K562 (cell line): ENCODE data around the gene EBNA1BP2. TPM values are rescaled to one million over a fixed set of nuclear protein-coding genes. Genes with fewer than 3 reads are reported as not detected.

Experiments
- BDP1 ChIP-seq: IDR thresholded peaks from 3 replicates; pipeline ENCODE4 v1.6.1; 2011; ENCODE audit not compliant: insufficient read length, insufficient read depth
- BMI1 ChIP-seq: fragments of 150-350 bp; IDR thresholded peaks from 2 replicates; pipeline ENCODE4 v1.6.1; 2014; ENCODE audit warnings: low read length
- BRF1 ChIP-seq: IDR thresholded peaks from 3 replicates; pipeline ENCODE4 v1.6.1; 2011; ENCODE audit warnings: borderline replicate concordance, mild to moderate bottlenecking; ENCODE audit not compliant: insufficient read length; ENCODE audit errors: extremely low read depth
- CBFA2T2 ChIP-seq: fragments of 450-650 bp; conservative IDR thresholded peaks from 2 replicates; pipeline ENCODE4 v1.6.1; 2017; ENCODE audit warnings: mild to moderate bottlenecking
- CREB1 ChIP-seq, 2 experiments: sonication (generic) in 1 of 2; formaldehyde crosslinking in 1 of 2; IDR thresholded peaks; 2 replicates each; pipeline versions ENCODE4 v1.6.1 to v1.8.0; 2012 to 2022; ENCODE audit warnings: inconsistent platforms in 1 of 2, mild to moderate bottlenecking in 1 of 2, missing genetic modification reagents in 1 of 2, moderate library complexity in 1 of 2
- CTCF ChIP-seq, 3 experiments: IDR thresholded peaks in 2 of 3; conservative IDR thresholded peaks in 1 of 3; 2 replicates each; pipeline ENCODE4 v1.5.1; 2011 to 2012; ENCODE audit warnings: low read length in 3 of 3, mild to moderate bottlenecking in 3 of 3, control low read depth in 2 of 3, improper control_type of control experiment in 1 of 3, inconsistent platforms in 1 of 3, low read depth in 1 of 3, mixed read lengths in 1 of 3, moderate library complexity in 1 of 3; ENCODE audit not compliant: insufficient read depth in 2 of 3
- EP300 ChIP-seq: IDR thresholded peaks from 2 replicates; pipeline ENCODE4 v1.6.1; 2012; ENCODE audit warnings: low read length, improper control_type of control experiment
- GATAD2A ChIP-seq: fragments of 450-650 bp; IDR thresholded peaks from 2 replicates; pipeline ENCODE4 v1.6.1; 2017
- HSF4 ChIP-seq: fragments of 250-450 bp; sonication (Bioruptor Pico); IDR thresholded peaks from 2 replicates; pipeline ENCODE4 v2.1.2; 2022; ENCODE audit warnings: mild to moderate bottlenecking, moderate library complexity, borderline replicate concordance
- KAT7 ChIP-seq: sonication (generic); formaldehyde crosslinking; IDR thresholded peaks from 2 replicates; pipeline ENCODE4 v1.8.0; 2022; ENCODE audit warnings: missing genetic modification reagents, mild to moderate bottlenecking, borderline replicate concordance
- LARP7 ChIP-seq: fragments of 450-650 bp; IDR thresholded peaks from 2 replicates; pipeline ENCODE4 v1.6.1; 2016
- MTA1 ChIP-seq: fragments of 450-650 bp; IDR thresholded peaks from 2 replicates; pipeline ENCODE4 v1.6.1; 2017; ENCODE audit warnings: borderline replicate concordance
- POLR2B ChIP-seq: fragments of 450-650 bp; IDR thresholded peaks from 2 replicates; pipeline ENCODE4 v1.6.1; 2018; ENCODE audit warnings: low read depth; ENCODE audit not compliant: partially characterized antibody
- RFX1 ChIP-seq: fragments of 450-650 bp; IDR thresholded peaks from 2 replicates; pipeline ENCODE4 v1.6.1; 2016; ENCODE audit warnings: mild to moderate bottlenecking, moderate library complexity
- SIX5 ChIP-seq, 2 experiments: IDR thresholded peaks; 2 replicates each; pipeline ENCODE4 v1.6.1; 2011; ENCODE audit warnings: low read length in 2 of 2, borderline replicate concordance in 1 of 2, low read depth in 1 of 2, mild to moderate bottlenecking in 1 of 2, moderate library complexity in 1 of 2; ENCODE audit not compliant: insufficient read depth in 1 of 2
- SOX6 ChIP-seq: fragments of 450-650 bp; IDR thresholded peaks from 2 replicates; pipeline ENCODE4 v1.6.1; 2014; ENCODE audit warnings: mild to moderate bottlenecking
- TAF9B ChIP-seq: fragments of 450-650 bp; IDR thresholded peaks from 2 replicates; pipeline ENCODE4 v1.6.1; 2018; ENCODE audit warnings: mild to moderate bottlenecking; ENCODE audit not compliant: partially characterized antibody
- TRIM24 ChIP-seq, 2 experiments: fragments of 450-650 bp; IDR thresholded peaks; 2 replicates each; pipeline ENCODE4 v1.6.1; 2016
- ZNF134 ChIP-seq: fragments of 250-450 bp; sonication (Bioruptor Pico); conservative IDR thresholded peaks from 2 replicates; pipeline ENCODE4 v1.4.0; 2020
- ZNF445 ChIP-seq: fragments of 250-450 bp; sonication (Bioruptor Pico); IDR thresholded peaks from 2 replicates; pipeline ENCODE4 v1.4.0; 2020; ENCODE audit warnings: low read depth, mild to moderate bottlenecking, moderate library complexity
- ZNF551 ChIP-seq: fragments of 250-450 bp; sonication (Bioruptor Pico); IDR thresholded peaks from 2 replicates; pipeline ENCODE4 v1.5.0; 2021; ENCODE audit warnings: mild to moderate bottlenecking, moderate library complexity
- ZNF583 ChIP-seq: fragments of 250-450 bp; sonication (Bioruptor Pico); IDR thresholded peaks from 2 replicates; pipeline ENCODE4 v1.4.0; 2020
- ZNF695 ChIP-seq: fragments of 450-650 bp; formaldehyde crosslinking; IDR thresholded peaks from 2 replicates; pipeline ENCODE4 v1.4.0; 2020; ENCODE audit warnings: mild to moderate bottlenecking, moderate library complexity
- ZSCAN29 ChIP-seq: fragments of 450-650 bp; IDR thresholded peaks from 2 replicates; pipeline ENCODE4 v1.6.1; 2017
- polyA plus RNA-seq, 8 experiments: library from polyadenylated mRNA; depleted of rRNA in 4 of 8; stranded (reverse) in 5 of 8; unstranded in 3 of 8; fragments of >200 nt; fragmentation: Nextera tagmentation in 2 of 8; fragmentation: Illumina TruSeq in 1 of 8; extraction: Ambion mirVana in 2 of 8; extraction: Trizol in 1 of 8; gene quantifications; 2 replicates each; pipeline versions ENCODE4 v1.2.1 to v1.2.3, GENCODE V29; 2011 to 2014; ENCODE audit warnings: inconsistent platforms in 1 of 8, missing spikeins in 1 of 8
- total RNA-seq, 7 experiments: library from RNA; depleted of rRNA in 6 of 7; stranded (reverse); fragments of >200 nt in 6 of 7; fragmentation: Illumina TruSeq in 2 of 7; extraction: Trizol in 2 of 7; gene quantifications; 2 replicates each; pipeline versions ENCODE4 v1.2.1 to v1.2.3, GENCODE V29; 2011 to 2021; ENCODE audit warnings: low replicate concordance in 1 of 7
- TF ChIP-seq, protein P1 (sequence below): sonication (generic); formaldehyde crosslinking; IDR thresholded peaks from 2 replicates; pipeline ENCODE4 v1.9.0; 2022; ENCODE audit warnings: mild to moderate bottlenecking, missing genetic modification reagents
- TF ChIP-seq, protein P2 (sequence below): fragments of 450-650 bp; formaldehyde crosslinking; IDR thresholded peaks from 2 replicates; pipeline ENCODE4 v1.4.0; 2022; ENCODE audit warnings: missing genetic modification characterization
- TF ChIP-seq, protein P3 (sequence below): fragments of 450-650 bp; formaldehyde crosslinking; IDR thresholded peaks from 2 replicates; pipeline ENCODE4 v1.4.0; 2020; ENCODE audit warnings: mild to moderate bottlenecking

Gene EBNA1BP2
- total and polyA plus RNA-seq, 9 of the 15 experiments (the other 6 are each of a cell fraction or from before 2014, with no cell fraction given), result 95.2 to 349 (median 249) TPM

- TF ChIP-seq ZNF695 (CRISPR knock-in tag) (no peak), SOX6 (no peak; the same call in 1 of the 2 replicates), LARP7 (no peak), ZNF583 (no peak), BRF1 (no peak), ZNF445 (CRISPR knock-in tag) (no peak), BMI1 (peak; percentile 98), CTCF (IDR thresholded peaks at IDR 0.05 in 2 of 3, conservative IDR thresholded peaks at IDR 0.05 in 1 of 3; ENCODE audit: insufficient read depth in 2 of 3, low read depth in 1 of 3, low read length in 3 of 3) (no peak), TRIM24 (IDR thresholded peaks at IDR 0.05) (peak in 1 of 2 experiments; percentile 84; a peak in 2 of 4 replicates), GATAD2A (no peak), BDP1 (no peak), EP300 (no peak), SIX5 (IDR thresholded peaks at IDR 0.05; ENCODE audit: borderline replicate concordance in 1 of 2, insufficient read depth in 1 of 2, low read depth in 1 of 2, low read length in 2 of 2) (peak in 1 of 2 experiments; percentile 32; a peak in 1 of 4 replicates), HSF4 (CRISPR knock-in tag) (no peak), RFX1 (peak; percentile 100), ZNF134 (CRISPR knock-in tag) (0 out of 2 replicates have a peak, but pooled peaks have one; percentile 39), CBFA2T2 (no peak), POLR2B (peak; percentile 67), TAF9B (no peak), ZSCAN29 (peak; percentile 87), ZNF551 (CRISPR knock-in tag) (no peak), KAT7 (CRISPR knock-in tag) (peak; percentile 51; the same call in 1 of the 2 replicates), CREB1 (IDR thresholded peaks at IDR 0.05) (no peak), CREB1 (CRISPR knock-in tag; IDR thresholded peaks at IDR 0.05) (0 out of 2 replicates have a peak, but pooled peaks have one; percentile 13), MTA1 (no peak)
- TF ChIP-seq, protein P1, sequence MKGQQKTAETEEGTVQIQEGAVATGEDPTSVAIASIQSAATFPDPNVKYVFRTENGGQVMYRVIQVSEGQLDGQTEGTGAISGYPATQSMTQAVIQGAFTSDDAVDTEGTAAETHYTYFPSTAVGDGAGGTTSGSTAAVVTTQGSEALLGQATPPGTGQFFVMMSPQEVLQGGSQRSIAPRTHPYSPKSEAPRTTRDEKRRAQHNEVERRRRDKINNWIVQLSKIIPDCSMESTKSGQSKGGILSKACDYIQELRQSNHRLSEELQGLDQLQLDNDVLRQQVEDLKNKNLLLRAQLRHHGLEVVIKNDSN, result peak; percentile 68; the same call in 1 of the 2 replicates
- TF ChIP-seq, protein P2, sequence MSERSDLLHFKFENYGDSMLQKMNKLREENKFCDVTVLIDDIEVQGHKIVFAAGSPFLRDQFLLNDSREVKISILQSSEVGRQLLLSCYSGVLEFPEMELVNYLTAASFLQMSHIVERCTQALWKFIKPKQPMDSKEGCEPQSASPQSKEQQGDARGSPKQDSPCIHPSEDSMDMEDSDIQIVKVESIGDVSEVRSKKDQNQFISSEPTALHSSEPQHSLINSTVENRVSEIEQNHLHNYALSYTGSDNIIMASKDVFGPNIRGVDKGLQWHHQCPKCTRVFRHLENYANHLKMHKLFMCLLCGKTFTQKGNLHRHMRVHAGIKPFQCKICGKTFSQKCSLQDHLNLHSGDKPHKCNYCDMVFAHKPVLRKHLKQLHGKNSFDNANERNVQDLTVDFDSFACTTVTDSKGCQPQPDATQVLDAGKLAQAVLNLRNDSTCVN (CRISPR knock-in tag), result peak; percentile 63; the same call in 1 of the 2 replicates
- TF ChIP-seq, protein P3, sequence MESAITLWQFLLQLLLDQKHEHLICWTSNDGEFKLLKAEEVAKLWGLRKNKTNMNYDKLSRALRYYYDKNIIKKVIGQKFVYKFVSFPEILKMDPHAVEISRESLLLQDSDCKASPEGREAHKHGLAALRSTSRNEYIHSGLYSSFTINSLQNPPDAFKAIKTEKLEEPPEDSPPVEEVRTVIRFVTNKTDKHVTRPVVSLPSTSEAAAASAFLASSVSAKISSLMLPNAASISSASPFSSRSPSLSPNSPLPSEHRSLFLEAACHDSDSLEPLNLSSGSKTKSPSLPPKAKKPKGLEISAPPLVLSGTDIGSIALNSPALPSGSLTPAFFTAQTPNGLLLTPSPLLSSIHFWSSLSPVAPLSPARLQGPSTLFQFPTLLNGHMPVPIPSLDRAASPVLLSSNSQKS (CRISPR knock-in tag), result no peak
These were observed at the start of gene EBNA1BP2, which contains the start of gene CFAP57 (continued) for GRCh38 chr1:43171876-43172526.
